ENCODE results near the gene PUS1.

DNA sequence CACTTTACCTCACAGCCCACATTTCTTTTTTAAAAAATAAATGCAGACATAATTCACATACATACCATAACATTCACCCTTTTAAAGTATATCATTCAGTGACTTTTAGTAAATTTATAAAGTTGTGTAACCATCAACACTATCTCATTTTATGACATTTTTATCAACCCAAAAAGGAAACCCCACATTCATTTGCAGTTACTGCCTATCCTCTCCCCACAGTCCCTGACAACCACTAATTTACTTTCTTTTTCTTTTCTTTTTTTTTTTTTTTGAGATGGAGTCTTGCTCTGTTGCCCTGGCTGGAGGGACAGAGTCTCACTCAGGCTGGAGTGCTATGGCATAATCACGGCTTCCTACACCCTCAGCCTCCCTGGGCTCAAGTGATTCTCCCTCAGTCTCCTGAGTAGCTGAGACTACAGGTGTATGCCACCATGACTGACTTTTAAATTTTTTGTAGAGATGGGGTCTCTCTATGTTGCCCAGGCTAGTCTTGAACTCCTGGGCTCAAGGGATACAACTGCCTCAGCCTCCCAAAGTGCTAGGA, 19.2 kb downstream of the PUS1 start:
- TF ChIP-seq EZH2 (IDR thresholded peaks at IDR 0.05; ENCODE audit: insufficient read depth, low read length) = no peak
- TF ChIP-seq, protein P1, sequence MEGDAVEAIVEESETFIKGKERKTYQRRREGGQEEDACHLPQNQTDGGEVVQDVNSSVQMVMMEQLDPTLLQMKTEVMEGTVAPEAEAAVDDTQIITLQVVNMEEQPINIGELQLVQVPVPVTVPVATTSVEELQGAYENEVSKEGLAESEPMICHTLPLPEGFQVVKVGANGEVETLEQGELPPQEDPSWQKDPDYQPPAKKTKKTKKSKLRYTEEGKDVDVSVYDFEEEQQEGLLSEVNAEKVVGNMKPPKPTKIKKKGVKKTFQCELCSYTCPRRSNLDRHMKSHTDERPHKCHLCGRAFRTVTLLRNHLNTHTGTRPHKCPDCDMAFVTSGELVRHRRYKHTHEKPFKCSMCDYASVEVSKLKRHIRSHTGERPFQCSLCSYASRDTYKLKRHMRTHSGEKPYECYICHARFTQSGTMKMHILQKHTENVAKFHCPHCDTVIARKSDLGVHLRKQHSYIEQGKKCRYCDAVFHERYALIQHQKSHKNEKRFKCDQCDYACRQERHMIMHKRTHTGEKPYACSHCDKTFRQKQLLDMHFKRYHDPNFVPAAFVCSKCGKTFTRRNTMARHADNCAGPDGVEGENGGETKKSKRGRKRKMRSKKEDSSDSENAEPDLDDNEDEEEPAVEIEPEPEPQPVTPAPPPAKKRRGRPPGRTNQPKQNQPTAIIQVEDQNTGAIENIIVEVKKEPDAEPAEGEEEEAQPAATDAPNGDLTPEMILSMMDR (IDR thresholded peaks at IDR 0.05; ENCODE audit: insufficient read depth, low read depth, low read length) = no peak

Data from astrocyte (in vitro differentiated cells and primary cell).